HFFc6 (cell line): Measurements from ENCODE around the gene CMTM6. TPM values are rescaled to one million over a fixed set of nuclear protein-coding genes. Genes with fewer than 3 reads are reported as not detected.
A peak's percentile ranks its signal among the peaks of the same experiment; 100 is the strongest.
"Not testable (repeated sequence)": the region's sequence is repeated elsewhere in the genome, so short reads cannot be mapped to it uniquely, and the experiment has no call there.

Experiments used
- DNase-seq: peaks from one replicate; pipeline ENCODE4 v3.0.0-alpha.2; 2018
- H3K27ac Mint-ChIP-seq: 2 replicates; pipeline ENCODE4 v1.8.0; 2020; ENCODE audit warnings: mild to moderate bottlenecking, mixed read lengths
- H3K27me3 Mint-ChIP-seq: 2 replicates; pipeline ENCODE4 v1.8.0; 2021; ENCODE audit warnings: mild to moderate bottlenecking, moderate library complexity, mixed read lengths; ENCODE audit not compliant: insufficient read depth
- H3K36me3 Mint-ChIP-seq: 2 replicates; pipeline ENCODE4 v1.8.0; 2021; ENCODE audit warnings: low read depth, mixed read lengths
- H3K4me1 Mint-ChIP-seq: 2 replicates; pipeline ENCODE4 v1.8.0; 2020; ENCODE audit warnings: low read depth, mixed read lengths
- H3K4me3 Mint-ChIP-seq: 2 replicates; pipeline ENCODE4 v1.8.0; 2020; ENCODE audit warnings: mild to moderate bottlenecking, moderate library complexity, mixed read lengths
- H3K9me3 Mint-ChIP-seq: 2 replicates; pipeline ENCODE4 v1.8.0; 2020; ENCODE audit warnings: mild to moderate bottlenecking, mixed read lengths
- CTCF ChIP-seq: fragments of 200-600 bp; sonication (generic); IDR thresholded peaks from 2 replicates; pipeline ENCODE4 v1.5.0; 2021; ENCODE audit warnings: antibody characterized with exemption, mild to moderate bottlenecking
- total RNA-seq, 6 experiments: library from RNA; stranded (reverse); fragmentation: NEBNext Ultra II Directional; extraction: Animal tissue kit (Norgen Biotek cat#: 25700); gene quantifications; 2 replicates in 1 of 6; 3 replicates in 5 of 6; pipeline ENCODE4 v1.2.3, GENCODE V29; 2021

CMTM6 gene
- total RNA-seq, 6 experiments from 2014 or later: 55.7 to 68.0 (median 62.7) TPM

- H3K27me3 Mint-ChIP-seq: no peaks in the 10 kb centered on the region; the same call in 1 of the 2 replicates
- peaks cover 54% of the 10 kb centered on the region for H3K4me1 Mint-ChIP-seq
- peaks cover 14% of the 10 kb centered on the region; the same call in 1 of the 2 replicates for H3K36me3 Mint-ChIP-seq
- DNase-seq: peak; percentile 53
- no peak for TF ChIP-seq CTCF
- H3K27ac Mint-ChIP-seq: peak overlapping the region; percentile 71
- H3K9me3 Mint-ChIP-seq: no peaks in the 10 kb centered on the region
- peak overlapping the region; percentile 21; the same call in 1 of the 2 replicates for H3K4me3 Mint-ChIP-seq
These were observed 59.2 kb downstream of the CMTM6 start for GRCh38 chr3:32443478-32443877.

GRCh38 chr3:32442766-32443165 is 59.9 kb downstream of the CMTM6 start:
- H3K27me3 Mint-ChIP-seq: no peaks in the 10 kb centered on the region; the same call in none of the 2 replicates
- peak; percentile 51 for DNase-seq
- TF ChIP-seq CTCF: no peak
- peaks cover 51% of the 10 kb centered on the region for H3K4me1 Mint-ChIP-seq
- H3K27ac Mint-ChIP-seq: peak overlapping the region; percentile 71
- no peak overlapping the region for H3K4me3 Mint-ChIP-seq
- H3K9me3 Mint-ChIP-seq: no peaks in the 10 kb centered on the region
- peaks cover 10% of the 10 kb centered on the region; the same call in 1 of the 2 replicates for H3K36me3 Mint-ChIP-seq

- no peaks in the 10 kb centered on the region for H3K36me3 Mint-ChIP-seq
- no peak for TF ChIP-seq CTCF
- no peaks in the 10 kb centered on the region; the same call in none of the 2 replicates for H3K27me3 Mint-ChIP-seq
- DNase-seq: peak; percentile 25
- peaks cover 55% of the 10 kb centered on the region for H3K4me1 Mint-ChIP-seq
- H3K9me3 Mint-ChIP-seq: no peaks in the 10 kb centered on the region
- H3K27ac Mint-ChIP-seq: peak overlapping the region; percentile 63; the same call in 1 of the 2 replicates
- no peak overlapping the region for H3K4me3 Mint-ChIP-seq
These were observed 61.9 kb downstream of the CMTM6 start for GRCh38 chr3:32440611-32441350.

- not testable (repeated sequence) for DNase-seq, H3K9me3 Mint-ChIP-seq, H3K27ac Mint-ChIP-seq, H3K36me3 Mint-ChIP-seq, H3K27me3 Mint-ChIP-seq, H3K4me3 Mint-ChIP-seq
- peaks cover 55% of the 10 kb centered on the region for H3K4me1 Mint-ChIP-seq
These were observed 63.2 kb downstream of the CMTM6 start for GRCh38 chr3:32439421-32439820.

- H3K4me1 Mint-ChIP-seq: peaks cover 49% of the 10 kb centered on the region
- H3K9me3 Mint-ChIP-seq: no peaks in the 10 kb centered on the region
- H3K36me3 Mint-ChIP-seq: no peaks in the 10 kb centered on the region
- no peak overlapping the region for H3K4me3 Mint-ChIP-seq
- no peak overlapping the region for H3K27ac Mint-ChIP-seq
- no peak for TF ChIP-seq CTCF
- H3K27me3 Mint-ChIP-seq: no peaks in the 10 kb centered on the region; the same call in none of the 2 replicates
- DNase-seq: no peak
These were observed 63.9 kb downstream of the CMTM6 start for GRCh38 chr3:32438596-32439344.

- H3K27me3 Mint-ChIP-seq: no peaks in the 10 kb centered on the region; the same call in none of the 2 replicates
- H3K4me3 Mint-ChIP-seq: no peak overlapping the region
- H3K9me3 Mint-ChIP-seq: no peaks in the 10 kb centered on the region
- no peak for DNase-seq
- no peak overlapping the region for H3K27ac Mint-ChIP-seq
- no peaks in the 10 kb centered on the region for H3K36me3 Mint-ChIP-seq
- H3K4me1 Mint-ChIP-seq: peaks cover 46% of the 10 kb centered on the region
- TF ChIP-seq CTCF: no peak
These were observed 64.8 kb downstream of the CMTM6 start for GRCh38 chr3:32437896-32438295.
